HEK293 (cell line): Measurements from ENCODE around the gene PROK1.
A peak's percentile ranks its signal among the peaks of the same experiment; 100 is the strongest.
"Not testable (repeated sequence)": the region's sequence is repeated elsewhere in the genome, so short reads cannot be mapped to it uniquely, and the experiment has no call there.

Source experiments
- CTCF ChIA-PET: fragments of 350-600 bp; formaldehyde crosslinking; extraction: SDS; loops from one replicate; lab custom pipeline; 2021; ENCODE audit warnings: antibody characterized with exemption; lab: Yijun Ruan, JAX
- POLR2A ChIA-PET: fragments of 300-600 bp; formaldehyde crosslinking; extraction: SDS; loops from one replicate; lab custom pipeline; 2020; ENCODE audit warnings: antibody characterized with exemption, inconsistent platforms; lab: Yijun Ruan, JAX
- H3K27ac ChIP-seq: fragments of 200-500 bp; sonication (Bioruptor generic); 2 replicates; pipeline ENCODE4 v1.5.1; 2014; ENCODE audit warnings: low read depth, low read length, control low read depth, inconsistent platforms; ENCODE audit errors: extremely low read depth
- H3K36me3 ChIP-seq, 2 experiments: fragments of 200-500 bp in 1 of 2; sonication (Bioruptor generic) in 1 of 2; 1 replicate in 1 of 2; 2 replicates in 1 of 2; pipeline ENCODE4 v1.5.1; 2014 to 2017; ENCODE audit warnings: inconsistent platforms in 2 of 2, low read length in 2 of 2; ENCODE audit not compliant: control insufficient read depth in 2 of 2, insufficient read depth in 1 of 2
- H3K4me1 ChIP-seq: fragments of 200-500 bp; sonication (Bioruptor generic); 2 replicates; pipeline ENCODE4 v1.5.1; 2014; ENCODE audit warnings: mild to moderate bottlenecking, low read length, inconsistent platforms; ENCODE audit not compliant: control insufficient read depth, insufficient read depth
- H3K4me3 ChIP-seq: 2 replicates; pipeline ENCODE4 v1.5.1; 2011; ENCODE audit warnings: low read depth, mild to moderate bottlenecking, control low read depth, low read length, moderate library complexity
- H3K9me3 ChIP-seq: fragments of 200-500 bp; sonication (Bioruptor generic); 2 replicates; pipeline ENCODE4 v1.5.1; 2014; ENCODE audit warnings: low read depth, low read length, inconsistent platforms; ENCODE audit not compliant: control insufficient read depth, insufficient read depth
- EGR2 ChIP-seq: fragments of 450-650 bp; formaldehyde crosslinking; IDR thresholded peaks from 2 replicates; pipeline ENCODE4 v1.5.1; 2016; ENCODE audit warnings: low read depth, missing biosample characterization, missing genetic modification characterization
- GLIS1 ChIP-seq: fragments of 450-650 bp; formaldehyde crosslinking; IDR thresholded peaks from 2 replicates; pipeline ENCODE4 v1.5.1; 2016; ENCODE audit warnings: missing biosample characterization, missing genetic modification characterization
- KLF1 ChIP-seq: fragments of 450-650 bp; formaldehyde crosslinking; IDR thresholded peaks from 2 replicates; pipeline ENCODE4 v1.5.1; 2016; ENCODE audit warnings: missing biosample characterization, missing genetic modification characterization
- KLF7 ChIP-seq: fragments of 450-650 bp; formaldehyde crosslinking; IDR thresholded peaks from 2 replicates; pipeline ENCODE4 v1.5.1; 2016; ENCODE audit warnings: missing biosample characterization, missing genetic modification characterization, borderline replicate concordance
- SCRT2 ChIP-seq: fragments of 450-650 bp; formaldehyde crosslinking; IDR thresholded peaks from 2 replicates; pipeline ENCODE4 v1.5.1; 2016; ENCODE audit warnings: missing biosample characterization, missing genetic modification characterization
- YY1 ChIP-seq: fragments of 450-650 bp; formaldehyde crosslinking; IDR thresholded peaks from 2 replicates; pipeline ENCODE4 v1.5.1; 2018; ENCODE audit warnings: missing biosample characterization, missing genetic modification characterization
- ZBTB48 ChIP-seq: fragments of 450-650 bp; formaldehyde crosslinking; IDR thresholded peaks from 2 replicates; pipeline ENCODE4 v1.5.1; 2016; ENCODE audit warnings: missing biosample characterization, missing genetic modification characterization
- ZFHX2 ChIP-seq: fragments of 450-650 bp; formaldehyde crosslinking; conservative IDR thresholded peaks from 2 replicates; pipeline ENCODE4 v1.5.1; 2016; ENCODE audit warnings: missing biosample characterization, missing genetic modification characterization
- ZFP69B ChIP-seq: fragments of 450-650 bp; formaldehyde crosslinking; IDR thresholded peaks from 2 replicates; pipeline ENCODE4 v1.5.1; 2016; ENCODE audit warnings: missing biosample characterization, missing genetic modification characterization
- ZNF324 ChIP-seq: fragments of 450-650 bp; formaldehyde crosslinking; IDR thresholded peaks from 2 replicates; pipeline ENCODE4 v1.5.1; 2016; ENCODE audit warnings: missing biosample characterization, missing genetic modification characterization
- ZNF366 ChIP-seq: fragments of 450-650 bp; formaldehyde crosslinking; conservative IDR thresholded peaks from 2 replicates; pipeline ENCODE4 v1.5.1; 2016; ENCODE audit warnings: missing biosample characterization, missing genetic modification characterization
- ZNF501 ChIP-seq: fragments of 450-650 bp; formaldehyde crosslinking; IDR thresholded peaks from 2 replicates; pipeline ENCODE4 v1.5.1; 2016; ENCODE audit warnings: missing biosample characterization, missing genetic modification characterization
- ZNF777 ChIP-seq: fragments of 450-650 bp; formaldehyde crosslinking; IDR thresholded peaks from 2 replicates; pipeline ENCODE4 v1.5.1; 2017; ENCODE audit warnings: missing biosample characterization, missing genetic modification characterization, borderline replicate concordance
- ZNF791 ChIP-seq: fragments of 450-650 bp; formaldehyde crosslinking; IDR thresholded peaks from 2 replicates; pipeline ENCODE4 v1.5.1; 2016; ENCODE audit warnings: missing biosample characterization, missing genetic modification characterization
- ZNF837 ChIP-seq: fragments of 450-650 bp; formaldehyde crosslinking; IDR thresholded peaks from 2 replicates; pipeline ENCODE4 v1.5.1; 2016; ENCODE audit warnings: missing biosample characterization, missing genetic modification characterization
- TF ChIP-seq, protein P1 (sequence below): IDR thresholded peaks from 2 replicates; pipeline ENCODE4 v1.6.1; 2011; ENCODE audit warnings: mild to moderate bottlenecking, low read depth, low read length, borderline replicate concordance
- TF ChIP-seq, protein P2 (sequence below): fragments of 450-650 bp; formaldehyde crosslinking; IDR thresholded peaks from 2 replicates; pipeline ENCODE4 v1.5.1; 2017; ENCODE audit warnings: missing biosample characterization, missing genetic modification characterization
- TF ChIP-seq, protein P3 (sequence below): fragments of 450-650 bp; formaldehyde crosslinking; IDR thresholded peaks from 2 replicates; pipeline ENCODE4 v1.5.1; 2016; ENCODE audit warnings: missing biosample characterization, missing genetic modification characterization
- TF ChIP-seq, protein P4 (sequence below): fragments of 450-650 bp; formaldehyde crosslinking; IDR thresholded peaks from 2 replicates; pipeline ENCODE4 v1.5.0; 2017; ENCODE audit warnings: missing biosample characterization, missing genetic modification characterization, borderline replicate concordance
- TF ChIP-seq, protein P5 (sequence below): fragments of 450-650 bp; formaldehyde crosslinking; IDR thresholded peaks from 2 replicates; pipeline ENCODE4 v1.5.1; 2016; ENCODE audit warnings: missing biosample characterization, missing genetic modification characterization

PROK1 gene

DNA sequence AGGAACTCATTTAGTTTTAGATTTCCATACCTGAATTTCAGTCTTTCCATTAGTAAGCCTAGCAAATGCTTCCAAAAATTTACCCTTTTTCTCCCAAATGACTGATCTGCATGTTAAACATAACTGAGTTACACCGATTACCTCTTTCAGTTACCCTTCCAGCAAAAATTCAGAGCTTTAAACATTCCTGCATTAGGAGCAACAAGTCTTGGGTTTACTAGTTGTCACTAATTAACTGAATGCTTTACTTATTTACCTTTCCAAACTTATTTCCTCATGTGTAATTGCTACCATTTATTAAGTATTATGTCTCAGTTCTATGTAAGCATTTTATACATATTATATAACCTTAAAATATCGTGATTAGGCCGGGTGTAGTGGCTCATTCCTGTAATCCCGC is 46.5 kb upstream of the PROK1 start:
- H3K36me3 ChIP-seq: peaks cover 38 to 65% of the 10 kb centered on the region in 2 experiments

DNA sequence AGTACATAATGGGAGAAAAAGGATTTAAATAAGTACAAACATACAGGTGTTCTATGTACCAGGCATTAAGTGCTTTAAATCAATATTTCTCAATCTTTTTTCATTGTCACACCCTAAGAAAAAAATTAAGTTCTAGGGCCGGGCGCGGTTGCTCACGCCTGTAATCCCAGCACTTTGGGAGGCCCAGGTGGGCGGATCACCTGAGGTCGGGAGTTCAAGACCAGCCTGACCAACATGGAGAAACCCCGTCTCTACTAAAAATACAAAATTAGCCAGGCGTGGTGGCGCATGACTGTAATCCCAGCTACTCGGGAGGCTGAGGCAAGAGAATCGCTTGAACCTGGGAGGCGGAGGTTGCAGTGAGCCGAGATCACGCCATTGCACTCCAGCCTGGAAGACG is 44.5 kb upstream of the PROK1 start:
- peak overlapping the region; percentile 98 for H3K4me3 ChIP-seq
- CTCF ChIA-PET: interaction anchor here (1.2 to 3.7 kb wide), 3 partner anchors 53 to 199 kb away, joined by 3 to 9 read pairs (median 3); no protein-coding TSS in a partner anchor
- POLR2A ChIA-PET, H3K27ac ChIP-seq, H3K9me3 ChIP-seq, H3K4me1 ChIP-seq: not testable (repeated sequence)
- TF ChIP-seq EGR2 (tag by site-specific recombination) (peak; percentile 33; the same call in 1 of the 2 replicates), ZFHX2 (peak; percentile 11; the same call in 1 of the 2 replicates)
- H3K36me3 ChIP-seq: peaks cover 22 to 46% of the 10 kb centered on the region in 2 experiments

More for the DNA sequence above, 46.5 kb upstream of the PROK1 start:
- Histone ChIP-seq H3K4me1 (no peaks in the 10 kb centered on the region), H3K4me3 (no peak overlapping the region), H3K27ac (no peak overlapping the region), H3K9me3 (no peaks in the 10 kb centered on the region)
- ChIA-PET CTCF (interaction anchor here (0.6 to 3.7 kb wide), 2 partner anchors 17 to 197 kb away, joined by 3 to 9 read pairs; no protein-coding TSS in a partner anchor), POLR2A (no interaction called here)
- TF ChIP-seq ZNF837 (tag by site-specific recombination) (no peak), SCRT2 (tag by site-specific recombination) (peak; percentile 37; the same call in 1 of the 2 replicates)

DNA sequence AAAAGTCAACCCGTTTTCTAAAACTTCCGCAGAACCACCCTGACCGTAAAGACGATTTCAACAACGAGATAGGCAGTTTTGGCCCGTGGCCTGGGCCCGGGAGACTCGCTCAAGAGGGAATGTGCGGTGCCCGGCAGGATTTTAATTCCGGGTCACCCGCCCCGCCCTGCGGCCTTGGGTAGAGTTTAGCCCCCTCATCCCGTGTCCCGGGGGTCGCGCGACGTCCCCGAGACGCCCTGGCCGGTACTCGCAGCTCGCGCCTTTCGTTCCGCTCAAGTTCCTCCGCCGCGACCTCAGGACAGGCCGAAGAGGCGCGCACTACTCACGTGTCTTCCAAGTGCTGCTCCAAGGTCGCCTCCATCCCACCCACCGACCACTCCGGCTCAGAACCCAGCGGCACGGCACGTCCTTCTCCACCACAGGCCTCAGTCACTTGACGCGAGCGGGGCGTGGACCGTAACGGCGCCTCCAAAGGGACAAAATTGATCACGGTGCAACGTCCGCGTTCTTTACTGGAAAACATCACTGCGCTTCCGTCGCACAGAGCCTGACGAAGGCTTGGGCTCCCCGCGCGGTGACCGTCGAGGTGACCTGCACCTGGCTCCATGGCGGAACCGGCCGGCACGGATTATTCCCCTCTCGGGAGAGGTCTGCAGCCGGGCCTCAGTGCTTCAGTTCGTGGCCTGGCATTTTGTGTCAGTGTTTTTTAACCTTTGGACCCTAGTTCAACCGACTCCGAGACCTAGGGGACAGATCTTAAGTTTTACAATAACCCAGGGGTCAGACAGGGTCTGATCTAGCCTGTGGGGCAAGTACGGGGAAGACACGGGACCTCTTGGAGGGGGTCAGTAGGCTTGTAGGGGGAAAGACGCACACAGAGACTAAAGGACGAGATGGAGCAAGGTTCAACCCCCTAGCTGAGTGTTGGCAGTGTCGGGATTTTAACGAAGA is 43.4 kb upstream of the PROK1 start, which contains the start of gene LAMTOR5:
Gene LAMTOR5 (minus strand): TSS at position 435 of the 951 bp plus-strand sequence. CDS start 74 bp downstream, at position 361.
- CTCF ChIA-PET: interaction anchor here (1.3 to 11.5 kb wide), 7 partner anchors 18 to 210 kb away, joined by 3 to 305 read pairs (median 8); partner anchors contain the start of genes PROK1 and RBM15
- TF ChIP-seq, protein P1, sequence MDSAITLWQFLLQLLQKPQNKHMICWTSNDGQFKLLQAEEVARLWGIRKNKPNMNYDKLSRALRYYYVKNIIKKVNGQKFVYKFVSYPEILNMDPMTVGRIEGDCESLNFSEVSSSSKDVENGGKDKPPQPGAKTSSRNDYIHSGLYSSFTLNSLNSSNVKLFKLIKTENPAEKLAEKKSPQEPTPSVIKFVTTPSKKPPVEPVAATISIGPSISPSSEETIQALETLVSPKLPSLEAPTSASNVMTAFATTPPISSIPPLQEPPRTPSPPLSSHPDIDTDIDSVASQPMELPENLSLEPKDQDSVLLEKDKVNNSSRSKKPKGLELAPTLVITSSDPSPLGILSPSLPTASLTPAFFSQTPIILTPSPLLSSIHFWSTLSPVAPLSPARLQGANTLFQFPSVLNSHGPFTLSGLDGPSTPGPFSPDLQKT: no peak
- TF ChIP-seq ZNF777 (tag by site-specific recombination): peak; percentile 87; the same call in 1 of the 2 replicates
- no peak for TF ChIP-seq ZNF791 (tag by site-specific recombination)
- TF ChIP-seq ZBTB48 (tag by site-specific recombination): peak; percentile 45; the same call in 1 of the 2 replicates
- TF ChIP-seq GLIS1 (tag by site-specific recombination): 0 out of 2 replicates have a peak, but pooled peaks have one; percentile 5
- TF ChIP-seq ZNF501 (tag by site-specific recombination): peak; percentile 97
- peak; percentile 97; the same call in 1 of the 2 replicates for TF ChIP-seq KLF7
- TF ChIP-seq, protein P2, sequence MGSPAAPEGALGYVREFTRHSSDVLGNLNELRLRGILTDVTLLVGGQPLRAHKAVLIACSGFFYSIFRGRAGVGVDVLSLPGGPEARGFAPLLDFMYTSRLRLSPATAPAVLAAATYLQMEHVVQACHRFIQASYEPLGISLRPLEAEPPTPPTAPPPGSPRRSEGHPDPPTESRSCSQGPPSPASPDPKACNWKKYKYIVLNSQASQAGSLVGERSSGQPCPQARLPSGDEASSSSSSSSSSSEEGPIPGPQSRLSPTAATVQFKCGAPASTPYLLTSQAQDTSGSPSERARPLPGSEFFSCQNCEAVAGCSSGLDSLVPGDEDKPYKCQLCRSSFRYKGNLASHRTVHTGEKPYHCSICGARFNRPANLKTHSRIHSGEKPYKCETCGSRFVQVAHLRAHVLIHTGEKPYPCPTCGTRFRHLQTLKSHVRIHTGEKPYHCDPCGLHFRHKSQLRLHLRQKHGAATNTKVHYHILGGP (tag by site-specific recombination): peak; percentile 97
- TF ChIP-seq, protein P3, sequence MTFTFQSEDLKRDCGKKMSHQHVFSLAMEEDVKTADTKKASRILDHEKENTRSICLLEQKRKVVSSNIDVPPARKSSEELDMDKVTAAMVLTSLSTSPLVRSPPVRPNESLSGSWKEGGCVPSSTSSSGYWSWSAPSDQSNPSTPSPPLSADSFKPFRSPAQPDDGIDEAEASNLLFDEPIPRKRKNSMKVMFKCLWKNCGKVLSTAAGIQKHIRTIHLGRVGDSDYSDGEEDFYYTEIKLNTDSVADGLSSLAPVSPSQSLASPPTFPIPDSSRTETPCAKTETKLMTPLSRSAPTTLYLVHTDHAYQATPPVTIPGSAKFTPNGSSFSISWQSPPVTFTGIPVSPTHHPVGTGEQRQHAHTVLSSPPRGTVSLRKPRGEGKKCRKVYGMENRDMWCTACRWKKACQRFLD (tag by site-specific recombination): peak; percentile 82; the same call in 1 of the 2 replicates
- peak; percentile 68; the same call in 1 of the 2 replicates for TF ChIP-seq YY1
- no peak for TF ChIP-seq ZNF366 (tag by site-specific recombination)
- peak; percentile 90 for TF ChIP-seq KLF1
- TF ChIP-seq, protein P4, sequence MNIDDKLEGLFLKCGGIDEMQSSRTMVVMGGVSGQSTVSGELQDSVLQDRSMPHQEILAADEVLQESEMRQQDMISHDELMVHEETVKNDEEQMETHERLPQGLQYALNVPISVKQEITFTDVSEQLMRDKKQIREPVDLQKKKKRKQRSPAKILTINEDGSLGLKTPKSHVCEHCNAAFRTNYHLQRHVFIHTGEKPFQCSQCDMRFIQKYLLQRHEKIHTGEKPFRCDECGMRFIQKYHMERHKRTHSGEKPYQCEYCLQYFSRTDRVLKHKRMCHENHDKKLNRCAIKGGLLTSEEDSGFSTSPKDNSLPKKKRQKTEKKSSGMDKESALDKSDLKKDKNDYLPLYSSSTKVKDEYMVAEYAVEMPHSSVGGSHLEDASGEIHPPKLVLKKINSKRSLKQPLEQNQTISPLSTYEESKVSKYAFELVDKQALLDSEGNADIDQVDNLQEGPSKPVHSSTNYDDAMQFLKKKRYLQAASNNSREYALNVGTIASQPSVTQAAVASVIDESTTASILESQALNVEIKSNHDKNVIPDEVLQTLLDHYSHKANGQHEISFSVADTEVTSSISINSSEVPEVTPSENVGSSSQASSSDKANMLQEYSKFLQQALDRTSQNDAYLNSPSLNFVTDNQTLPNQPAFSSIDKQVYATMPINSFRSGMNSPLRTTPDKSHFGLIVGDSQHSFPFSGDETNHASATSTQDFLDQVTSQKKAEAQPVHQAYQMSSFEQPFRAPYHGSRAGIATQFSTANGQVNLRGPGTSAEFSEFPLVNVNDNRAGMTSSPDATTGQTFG: no peak
- TF ChIP-seq ZFP69B (tag by site-specific recombination): 0 out of 2 replicates have a peak, but pooled peaks have one; percentile 24
- TF ChIP-seq ZNF324: peak; percentile 89
- TF ChIP-seq, protein P5, sequence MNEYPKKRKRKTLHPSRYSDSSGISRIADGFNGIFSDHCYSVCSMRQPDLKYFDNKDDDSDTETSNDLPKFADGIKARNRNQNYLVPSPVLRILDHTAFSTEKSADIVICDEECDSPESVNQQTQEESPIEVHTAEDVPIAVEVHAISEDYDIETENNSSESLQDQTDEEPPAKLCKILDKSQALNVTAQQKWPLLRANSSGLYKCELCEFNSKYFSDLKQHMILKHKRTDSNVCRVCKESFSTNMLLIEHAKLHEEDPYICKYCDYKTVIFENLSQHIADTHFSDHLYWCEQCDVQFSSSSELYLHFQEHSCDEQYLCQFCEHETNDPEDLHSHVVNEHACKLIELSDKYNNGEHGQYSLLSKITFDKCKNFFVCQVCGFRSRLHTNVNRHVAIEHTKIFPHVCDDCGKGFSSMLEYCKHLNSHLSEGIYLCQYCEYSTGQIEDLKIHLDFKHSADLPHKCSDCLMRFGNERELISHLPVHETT (tag by site-specific recombination): peak; percentile 70; the same call in 1 of the 2 replicates

More for the DNA sequence above, 43.4 kb upstream of the PROK1 start, which contains the start of gene LAMTOR5:
- Histone ChIP-seq H3K36me3 (peaks cover 17 to 35% of the 10 kb centered on the region in 2 experiments), H3K4me3 (peak within 1 kb of the TSS; percentile 98), H3K27ac (peak within 1 kb of the TSS; percentile 68), H3K9me3 (no peaks in the 10 kb centered on the region), H3K4me1 (no peaks in the 10 kb centered on the region)
- POLR2A ChIA-PET: interaction anchor here (0.6 to 1.2 kb wide), 3 partner anchors 16 to 69 kb away, joined by 3 to 7 read pairs (median 3); partner anchors contain the start of genes RBM15 and SLC16A4
